ENCODE measurements around the gene NFE2L3.

DNA sequence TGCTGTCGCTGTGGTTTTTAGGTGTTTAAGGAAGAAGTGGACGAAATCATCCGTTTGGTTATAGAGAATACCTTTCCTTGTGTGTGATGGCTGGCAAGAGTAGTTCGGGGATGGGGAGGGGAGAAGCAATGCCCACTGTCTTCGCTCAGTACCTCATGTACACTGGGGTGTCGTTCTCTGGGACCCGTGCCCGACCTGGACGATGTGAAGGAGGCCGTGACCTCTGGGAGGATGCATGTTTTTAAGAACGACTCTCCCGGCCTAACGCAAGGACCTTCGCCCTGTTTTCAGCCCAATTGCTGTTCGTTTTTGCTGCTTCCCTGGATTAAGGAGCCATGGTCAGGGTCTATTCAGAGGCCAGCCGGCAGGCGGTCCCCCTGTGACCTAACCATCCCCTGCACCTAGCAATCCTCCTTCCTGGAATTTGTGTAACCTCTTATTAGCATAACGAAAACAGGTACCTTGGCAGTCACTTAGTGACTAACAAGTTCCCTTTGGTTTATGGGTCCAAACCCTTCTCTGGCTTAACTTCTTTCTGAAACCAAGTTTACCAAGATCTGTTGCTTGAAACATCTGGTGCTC is 1.3 kb downstream of the NFE2L3 start:
- TF ChIP-seq, protein P1, sequence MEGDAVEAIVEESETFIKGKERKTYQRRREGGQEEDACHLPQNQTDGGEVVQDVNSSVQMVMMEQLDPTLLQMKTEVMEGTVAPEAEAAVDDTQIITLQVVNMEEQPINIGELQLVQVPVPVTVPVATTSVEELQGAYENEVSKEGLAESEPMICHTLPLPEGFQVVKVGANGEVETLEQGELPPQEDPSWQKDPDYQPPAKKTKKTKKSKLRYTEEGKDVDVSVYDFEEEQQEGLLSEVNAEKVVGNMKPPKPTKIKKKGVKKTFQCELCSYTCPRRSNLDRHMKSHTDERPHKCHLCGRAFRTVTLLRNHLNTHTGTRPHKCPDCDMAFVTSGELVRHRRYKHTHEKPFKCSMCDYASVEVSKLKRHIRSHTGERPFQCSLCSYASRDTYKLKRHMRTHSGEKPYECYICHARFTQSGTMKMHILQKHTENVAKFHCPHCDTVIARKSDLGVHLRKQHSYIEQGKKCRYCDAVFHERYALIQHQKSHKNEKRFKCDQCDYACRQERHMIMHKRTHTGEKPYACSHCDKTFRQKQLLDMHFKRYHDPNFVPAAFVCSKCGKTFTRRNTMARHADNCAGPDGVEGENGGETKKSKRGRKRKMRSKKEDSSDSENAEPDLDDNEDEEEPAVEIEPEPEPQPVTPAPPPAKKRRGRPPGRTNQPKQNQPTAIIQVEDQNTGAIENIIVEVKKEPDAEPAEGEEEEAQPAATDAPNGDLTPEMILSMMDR (IDR thresholded peaks at IDR 0.05; ENCODE audit: insufficient read depth, low read depth, low read length): no peak
- no peak for TF ChIP-seq EZH2 (IDR thresholded peaks at IDR 0.05; ENCODE audit: insufficient read depth, low read length)
